Measurements from ENCODE around the gene SPA17.
A peak's percentile ranks its signal among the peaks of the same experiment; 100 is the strongest.

DNA sequence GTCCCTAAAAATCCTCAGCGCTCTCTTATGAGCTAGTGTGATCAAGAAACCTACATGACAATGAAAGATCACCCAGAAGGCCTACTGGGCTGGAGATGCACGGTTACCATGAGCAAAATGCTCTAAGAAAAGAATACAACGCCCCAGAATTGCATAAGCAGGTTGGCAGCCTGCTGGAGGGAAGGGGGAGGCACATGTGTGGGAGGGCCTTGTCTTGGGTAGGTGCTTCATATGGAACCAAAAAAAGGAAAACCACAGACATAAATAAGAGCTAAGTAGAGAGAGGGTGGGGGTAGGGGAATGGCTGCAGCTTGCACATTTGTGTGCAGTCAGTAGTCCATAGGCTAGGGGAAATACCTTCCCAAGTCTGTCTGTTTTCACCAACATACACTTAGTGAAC, 3.0 kb upstream of the SPA17 start:
- TF ChIP-seq, protein P1, sequence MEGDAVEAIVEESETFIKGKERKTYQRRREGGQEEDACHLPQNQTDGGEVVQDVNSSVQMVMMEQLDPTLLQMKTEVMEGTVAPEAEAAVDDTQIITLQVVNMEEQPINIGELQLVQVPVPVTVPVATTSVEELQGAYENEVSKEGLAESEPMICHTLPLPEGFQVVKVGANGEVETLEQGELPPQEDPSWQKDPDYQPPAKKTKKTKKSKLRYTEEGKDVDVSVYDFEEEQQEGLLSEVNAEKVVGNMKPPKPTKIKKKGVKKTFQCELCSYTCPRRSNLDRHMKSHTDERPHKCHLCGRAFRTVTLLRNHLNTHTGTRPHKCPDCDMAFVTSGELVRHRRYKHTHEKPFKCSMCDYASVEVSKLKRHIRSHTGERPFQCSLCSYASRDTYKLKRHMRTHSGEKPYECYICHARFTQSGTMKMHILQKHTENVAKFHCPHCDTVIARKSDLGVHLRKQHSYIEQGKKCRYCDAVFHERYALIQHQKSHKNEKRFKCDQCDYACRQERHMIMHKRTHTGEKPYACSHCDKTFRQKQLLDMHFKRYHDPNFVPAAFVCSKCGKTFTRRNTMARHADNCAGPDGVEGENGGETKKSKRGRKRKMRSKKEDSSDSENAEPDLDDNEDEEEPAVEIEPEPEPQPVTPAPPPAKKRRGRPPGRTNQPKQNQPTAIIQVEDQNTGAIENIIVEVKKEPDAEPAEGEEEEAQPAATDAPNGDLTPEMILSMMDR (IDR thresholded peaks at IDR 0.05), result peak in 1 of 6 experiments; percentile 6
- TF ChIP-seq POLR2A (IDR thresholded peaks at IDR 0.05), result no peak
- TF ChIP-seq POLR2AphosphoS5 (IDR thresholded peaks at IDR 0.05), result no peak
- TF ChIP-seq EP300 (IDR thresholded peaks at IDR 0.05), result no peak
